22Rv1 (cell line): ENCODE results near the gene DOCK8.

Experiments used
- CTCF ChIP-seq: fragments of 450-650 bp; IDR thresholded peaks from 2 replicates; pipeline ENCODE4 v1.5.1; 2017; ENCODE audit warnings: mild to moderate bottlenecking
- ZFX ChIP-seq: fragments of 450-650 bp; IDR thresholded peaks from 2 replicates; pipeline ENCODE4 v1.6.1; 2017; ENCODE audit warnings: antibody characterized with exemption, borderline replicate concordance

DNA sequence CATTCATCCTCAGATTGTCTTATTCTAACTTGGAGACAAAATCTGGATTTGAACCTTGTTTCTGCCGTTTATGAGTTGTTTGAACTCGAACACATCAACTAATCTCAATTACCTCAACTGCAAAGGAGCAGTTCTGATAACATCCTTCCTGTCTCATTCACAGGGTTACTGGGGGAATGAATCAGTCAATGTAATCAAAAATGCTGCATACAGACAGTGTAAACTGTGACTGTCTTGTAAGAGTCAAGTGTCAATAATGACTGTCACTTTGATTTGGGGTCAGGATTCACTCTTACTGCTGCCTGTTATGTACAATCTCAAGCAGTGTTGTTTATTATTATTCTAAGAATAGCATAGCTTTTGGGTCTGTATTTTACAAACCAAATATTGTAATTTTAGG lies 273.8 kb downstream of the DOCK8 start:
- no peak for TF ChIP-seq CTCF
- no peak for TF ChIP-seq ZFX
